Activated CD4-positive, CD25-positive, alpha-beta regulatory T cell treated with anti-CD3 and anti-CD28 coated beads, Interleukin-2, amount 50 U/mL, for 24 hours (primary cell): ENCODE data around the gene ADGRF5.

Source experiments
- ATAC-seq, 2 donors: fragments of 150-1000 bp; cut with Tn5 transposase; one replicate each; pipeline ENCODE4 v1.10.0; 2021; ENCODE audit warnings: mild to moderate bottlenecking in 1 of 2, moderate library complexity in 1 of 2

The ADGRF5 gene, protein sequence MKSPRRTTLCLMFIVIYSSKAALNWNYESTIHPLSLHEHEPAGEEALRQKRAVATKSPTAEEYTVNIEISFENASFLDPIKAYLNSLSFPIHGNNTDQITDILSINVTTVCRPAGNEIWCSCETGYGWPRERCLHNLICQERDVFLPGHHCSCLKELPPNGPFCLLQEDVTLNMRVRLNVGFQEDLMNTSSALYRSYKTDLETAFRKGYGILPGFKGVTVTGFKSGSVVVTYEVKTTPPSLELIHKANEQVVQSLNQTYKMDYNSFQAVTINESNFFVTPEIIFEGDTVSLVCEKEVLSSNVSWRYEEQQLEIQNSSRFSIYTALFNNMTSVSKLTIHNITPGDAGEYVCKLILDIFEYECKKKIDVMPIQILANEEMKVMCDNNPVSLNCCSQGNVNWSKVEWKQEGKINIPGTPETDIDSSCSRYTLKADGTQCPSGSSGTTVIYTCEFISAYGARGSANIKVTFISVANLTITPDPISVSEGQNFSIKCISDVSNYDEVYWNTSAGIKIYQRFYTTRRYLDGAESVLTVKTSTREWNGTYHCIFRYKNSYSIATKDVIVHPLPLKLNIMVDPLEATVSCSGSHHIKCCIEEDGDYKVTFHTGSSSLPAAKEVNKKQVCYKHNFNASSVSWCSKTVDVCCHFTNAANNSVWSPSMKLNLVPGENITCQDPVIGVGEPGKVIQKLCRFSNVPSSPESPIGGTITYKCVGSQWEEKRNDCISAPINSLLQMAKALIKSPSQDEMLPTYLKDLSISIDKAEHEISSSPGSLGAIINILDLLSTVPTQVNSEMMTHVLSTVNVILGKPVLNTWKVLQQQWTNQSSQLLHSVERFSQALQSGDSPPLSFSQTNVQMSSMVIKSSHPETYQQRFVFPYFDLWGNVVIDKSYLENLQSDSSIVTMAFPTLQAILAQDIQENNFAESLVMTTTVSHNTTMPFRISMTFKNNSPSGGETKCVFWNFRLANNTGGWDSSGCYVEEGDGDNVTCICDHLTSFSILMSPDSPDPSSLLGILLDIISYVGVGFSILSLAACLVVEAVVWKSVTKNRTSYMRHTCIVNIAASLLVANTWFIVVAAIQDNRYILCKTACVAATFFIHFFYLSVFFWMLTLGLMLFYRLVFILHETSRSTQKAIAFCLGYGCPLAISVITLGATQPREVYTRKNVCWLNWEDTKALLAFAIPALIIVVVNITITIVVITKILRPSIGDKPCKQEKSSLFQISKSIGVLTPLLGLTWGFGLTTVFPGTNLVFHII (N-terminal part only)

GRCh38 chr6:46921731-46922130, at the start of gene ADGRF5:
TSS of gene ADGRF5 (minus strand) at chr6:46921938. CDS start at chr6:46906762, 15,176 bp downstream.
- ATAC-seq, result no peak

DNA sequence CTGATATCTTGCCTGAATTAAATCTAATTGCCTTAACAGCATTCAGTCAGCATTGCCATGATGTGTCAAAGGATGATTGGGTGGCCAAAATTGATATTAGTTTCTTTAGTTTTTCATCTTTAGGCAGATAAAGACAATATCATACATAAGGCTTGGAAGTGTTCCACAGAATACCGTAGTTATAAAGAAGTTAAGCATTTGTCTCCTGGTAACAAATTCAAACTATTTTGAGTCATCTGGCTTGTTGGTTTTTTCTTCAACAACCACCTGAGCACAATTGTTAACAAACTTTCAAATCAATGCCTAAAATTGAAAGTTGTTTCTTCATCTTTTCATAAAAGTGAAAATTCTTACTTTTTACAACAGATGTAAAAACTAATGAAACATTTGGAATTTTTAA, 47.5 kb upstream of the ADGRF5 start:
- ATAC-seq, result no peak

- no peak for ATAC-seq
These were observed 46.1 kb upstream of the ADGRF5 start for GRCh38 chr6:46967826-46968349.

DNA sequence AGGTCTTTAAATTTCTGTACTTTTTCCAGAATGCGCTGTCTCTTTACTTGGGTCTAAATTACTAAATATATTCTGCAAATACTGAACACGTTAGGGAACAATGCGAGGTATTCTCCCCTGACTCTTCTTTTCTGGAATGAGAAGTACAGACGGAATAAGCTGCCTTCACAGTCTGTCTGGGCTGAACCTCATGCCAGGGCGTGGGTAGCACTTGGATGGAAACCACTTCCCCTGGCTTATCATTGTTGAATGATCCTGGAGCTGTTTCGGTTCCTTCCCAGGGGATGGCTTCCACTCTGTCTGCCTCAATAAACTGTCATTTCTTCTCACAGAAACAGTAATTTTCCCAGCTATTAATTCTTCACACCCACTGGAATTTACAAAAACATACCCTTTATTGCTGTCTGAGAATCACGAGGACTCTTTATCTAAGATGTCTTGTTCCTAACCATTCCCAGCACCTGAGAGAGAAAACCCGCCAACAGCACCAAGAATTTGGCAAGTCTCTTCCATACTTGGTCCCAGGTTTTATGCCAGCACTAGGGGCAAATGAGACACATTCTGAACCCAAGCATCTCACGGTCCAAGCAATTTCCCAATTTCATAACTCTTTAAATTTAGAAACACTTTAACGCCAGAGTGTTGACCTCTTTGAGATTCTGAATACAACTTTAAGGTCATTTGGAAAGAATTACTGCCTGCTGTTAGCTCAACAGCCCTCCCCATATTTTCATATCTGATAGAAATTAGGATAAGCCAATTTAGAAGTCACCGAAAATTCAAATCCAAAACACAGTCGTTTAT, 43.2 kb upstream of the ADGRF5 start:
- ATAC-seq, result no peak

- no peak for ATAC-seq
These were observed 41.9 kb upstream of the ADGRF5 start for GRCh38 chr6:46963626-46964025.

- ATAC-seq, result no peak
These were observed 41.3 kb upstream of the ADGRF5 start for GRCh38 chr6:46963039-46963438.

DNA sequence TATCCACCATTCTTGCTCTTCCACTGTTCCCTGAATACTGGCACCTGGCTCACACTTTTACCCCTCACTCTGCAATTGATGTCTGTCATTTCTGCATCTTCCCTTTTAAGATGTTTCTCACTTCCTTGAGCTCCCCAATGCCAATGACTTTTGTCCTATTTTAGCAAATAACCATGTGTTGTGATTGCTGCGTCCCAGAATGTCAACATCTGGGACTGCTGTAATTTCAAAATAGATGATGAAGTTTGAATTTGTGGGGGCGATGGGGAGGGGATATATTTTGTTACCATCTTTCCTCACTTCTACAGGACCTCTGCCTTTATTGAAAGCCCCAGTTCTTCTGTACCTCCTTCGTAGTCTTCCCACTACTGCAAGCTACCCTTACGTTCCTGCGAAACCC, 40.0 kb upstream of the ADGRF5 start:
- ATAC-seq, result no peak

GRCh38 chr6:46961232-46961631, 39.5 kb upstream of the ADGRF5 start:
- no peak for ATAC-seq

DNA sequence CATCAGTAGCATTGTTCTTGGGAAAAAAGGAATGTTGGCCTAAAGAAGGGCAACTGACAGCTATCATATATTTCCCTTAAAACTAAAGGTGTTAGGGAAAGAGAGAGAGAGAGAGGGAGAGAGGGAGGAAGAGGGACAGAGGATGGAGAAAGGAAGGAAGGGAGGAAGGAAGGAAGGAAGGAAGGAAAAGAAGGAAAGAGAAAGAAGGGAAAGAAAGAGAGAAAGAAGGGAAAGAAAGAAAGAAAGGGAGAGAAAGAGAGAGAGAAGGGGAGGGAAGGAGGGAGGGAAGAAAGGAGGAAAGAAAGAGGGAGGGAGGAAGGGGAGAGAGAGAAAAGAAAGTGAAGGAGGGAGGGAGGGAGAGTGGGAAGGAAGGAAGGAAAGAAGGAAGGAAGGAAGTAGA, 37.7 kb upstream of the ADGRF5 start:
- ATAC-seq, result no peak

GRCh38 chr6:46956409-46956808, 34.7 kb upstream of the ADGRF5 start:
- ATAC-seq, result no peak

DNA sequence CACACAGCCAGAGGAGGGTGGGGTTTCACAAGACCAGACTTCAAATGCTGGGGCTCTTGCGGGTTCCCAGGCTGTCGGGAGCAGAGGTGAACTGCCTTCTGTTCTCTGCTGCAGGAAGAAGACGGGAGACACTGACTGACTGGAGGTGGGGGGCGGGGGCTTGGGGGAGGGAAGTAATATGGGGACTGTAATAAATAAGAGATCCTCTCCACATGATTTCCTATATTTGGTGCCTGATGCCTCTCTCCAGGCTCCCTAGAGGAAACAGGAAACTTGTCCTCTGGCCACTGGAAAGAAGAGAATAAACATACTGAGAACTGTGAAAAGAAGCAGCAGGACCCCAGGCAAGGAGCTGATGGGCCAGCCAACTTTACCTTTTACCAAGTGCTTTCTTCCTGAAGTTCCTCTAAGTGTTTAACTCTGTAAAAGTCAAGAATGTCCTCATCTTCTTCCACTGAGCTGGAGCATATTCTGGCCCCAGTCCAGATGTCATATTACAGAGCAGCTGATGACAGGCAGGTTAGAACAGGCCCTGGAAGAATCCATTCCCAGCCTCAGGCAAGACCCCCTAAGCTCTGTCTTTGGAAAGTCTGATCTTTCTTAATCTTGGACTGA, 33.2 kb upstream of the ADGRF5 start:
- no peak for ATAC-seq

- ATAC-seq, result no peak
These were observed 32.2 kb upstream of the ADGRF5 start for GRCh38 chr6:46953921-46954320.

- ATAC-seq, result no peak
These were observed 28.0 kb upstream of the ADGRF5 start for GRCh38 chr6:46949632-46950280.

DNA sequence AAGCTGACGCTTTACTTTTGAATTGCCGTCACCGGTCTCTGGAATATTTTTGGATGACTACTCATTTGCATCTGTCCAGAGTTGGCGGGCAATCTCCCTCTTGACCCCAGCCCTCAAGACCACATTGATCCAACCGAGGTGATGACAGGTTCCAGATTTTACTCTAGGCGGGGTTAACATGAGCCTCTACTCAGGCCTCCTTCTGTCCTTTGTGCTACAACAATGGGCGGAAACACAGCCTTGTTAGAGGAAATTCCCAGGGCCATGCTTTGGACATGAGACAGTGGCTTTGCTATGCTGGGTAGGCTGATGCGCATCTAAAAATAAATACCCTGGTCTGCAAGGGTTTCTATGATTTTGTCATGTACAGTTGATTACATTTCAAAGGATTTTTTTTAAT, 27.0 kb upstream of the ADGRF5 start:
- ATAC-seq, result no peak

DNA sequence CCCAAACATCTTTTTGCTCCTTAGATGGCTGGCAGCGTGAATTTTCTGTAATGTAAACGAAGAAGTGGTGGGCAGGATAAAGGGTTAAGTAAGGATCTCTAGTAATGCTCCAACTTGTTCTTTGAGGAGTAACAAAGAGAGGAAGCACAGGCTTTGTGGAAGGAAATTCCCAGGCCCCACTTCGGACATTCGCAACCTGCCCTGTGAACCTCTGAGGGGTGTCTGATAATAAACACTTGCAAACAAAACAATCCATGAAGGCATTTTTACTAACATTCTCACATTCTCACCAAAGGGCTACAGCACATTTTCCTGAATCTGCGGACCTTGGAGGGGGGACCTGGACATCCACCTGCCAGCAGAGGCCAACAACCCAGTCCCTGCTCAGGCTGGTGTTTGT, 25.8 kb upstream of the ADGRF5 start:
- ATAC-seq, result no peak

DNA sequence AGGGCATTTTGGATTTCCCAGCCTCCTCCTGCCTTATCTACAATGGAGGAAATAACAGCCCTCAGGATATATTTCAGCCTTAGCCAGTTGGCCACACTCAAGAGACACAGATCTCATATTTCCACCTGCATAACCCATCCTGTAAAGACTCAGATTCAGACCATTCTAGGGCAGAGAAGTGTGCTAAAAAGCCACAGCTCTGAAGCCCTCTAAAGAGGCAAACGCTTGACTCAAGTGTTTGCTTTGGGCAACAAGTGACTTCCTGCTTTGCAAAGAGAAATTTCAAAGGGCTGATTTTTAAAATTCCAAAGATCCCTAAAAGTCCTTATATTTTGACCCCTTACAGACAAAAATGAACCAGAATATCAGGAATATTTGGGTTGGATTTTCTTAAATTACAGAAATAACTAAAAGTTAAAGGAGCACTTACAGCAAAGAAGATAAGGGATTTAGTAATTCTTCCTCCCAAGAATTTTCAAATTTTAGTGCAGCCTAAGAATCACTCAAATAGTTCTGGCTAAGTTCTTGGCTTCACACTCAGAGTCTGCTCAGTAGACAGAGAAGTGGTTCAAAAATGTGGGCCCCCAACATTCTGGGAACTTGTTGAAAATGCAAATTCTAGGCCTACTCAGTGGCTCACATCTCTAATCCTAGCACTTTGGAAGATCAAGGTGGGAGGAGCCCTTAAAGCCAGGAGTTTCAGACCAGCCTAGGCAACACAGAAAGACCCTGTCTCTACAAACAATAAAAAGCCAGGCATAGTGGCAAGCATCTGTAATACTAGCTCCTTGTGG, 18.9 kb upstream of the ADGRF5 start:
- no peak for ATAC-seq

GRCh38 chr6:46937642-46938041, 15.9 kb upstream of the ADGRF5 start:
- no peak for ATAC-seq

DNA sequence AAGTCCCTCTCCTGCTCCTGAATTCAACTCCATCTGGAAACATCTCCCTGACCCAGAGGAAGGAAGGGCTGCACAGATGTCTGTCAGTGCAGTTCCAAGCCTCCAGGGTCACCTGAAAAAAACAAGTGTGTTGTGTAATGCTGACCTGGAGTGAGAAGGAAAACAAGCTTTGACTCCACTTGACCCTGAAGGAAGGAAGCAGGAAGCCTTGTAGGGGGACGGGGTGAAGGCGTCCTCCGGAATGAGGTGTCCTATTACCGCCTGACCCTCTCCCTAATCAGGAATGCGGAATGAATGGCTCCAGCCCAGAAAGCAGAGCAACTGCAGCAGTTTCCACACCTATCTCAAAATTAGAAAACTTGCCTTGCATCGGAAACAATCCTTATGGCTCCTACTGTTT, 13.9 kb upstream of the ADGRF5 start:
- ATAC-seq, result no peak

DNA sequence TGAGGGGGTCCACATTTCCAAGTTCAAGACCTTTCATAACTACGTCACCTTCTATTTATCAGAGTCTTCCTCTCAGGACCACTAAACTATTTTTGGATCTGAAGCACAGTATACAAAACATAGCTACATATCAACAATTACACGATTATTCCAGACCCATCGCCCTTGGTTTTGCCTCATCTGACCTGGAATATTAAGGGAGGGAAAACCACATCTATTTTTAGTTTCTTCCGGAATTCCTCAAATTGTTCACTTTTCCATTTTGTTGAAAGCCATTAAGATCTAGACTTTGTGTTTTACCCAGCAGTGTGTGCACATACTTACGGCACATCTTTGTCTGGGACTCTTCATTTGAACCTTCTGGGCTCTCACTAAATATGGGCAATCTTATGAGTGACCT, 12.0 kb upstream of the ADGRF5 start:
- ATAC-seq, result no peak
